Right hindlimb (tissue), 1 donor: ENCODE data around the gene CXCR5.
"Not testable (repeated sequence)": the region's sequence is repeated elsewhere in the genome, so short reads cannot be mapped to it uniquely, and the experiment has no call there.

Experiments used
- DNase-seq: peaks from one replicate; pipeline ENCODE4 v3.0.0-alpha.2; 2018

The CXCR5 gene, protein sequence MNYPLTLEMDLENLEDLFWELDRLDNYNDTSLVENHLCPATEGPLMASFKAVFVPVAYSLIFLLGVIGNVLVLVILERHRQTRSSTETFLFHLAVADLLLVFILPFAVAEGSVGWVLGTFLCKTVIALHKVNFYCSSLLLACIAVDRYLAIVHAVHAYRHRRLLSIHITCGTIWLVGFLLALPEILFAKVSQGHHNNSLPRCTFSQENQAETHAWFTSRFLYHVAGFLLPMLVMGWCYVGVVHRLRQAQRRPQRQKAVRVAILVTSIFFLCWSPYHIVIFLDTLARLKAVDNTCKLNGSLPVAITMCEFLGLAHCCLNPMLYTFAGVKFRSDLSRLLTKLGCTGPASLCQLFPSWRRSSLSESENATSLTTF

DNA sequence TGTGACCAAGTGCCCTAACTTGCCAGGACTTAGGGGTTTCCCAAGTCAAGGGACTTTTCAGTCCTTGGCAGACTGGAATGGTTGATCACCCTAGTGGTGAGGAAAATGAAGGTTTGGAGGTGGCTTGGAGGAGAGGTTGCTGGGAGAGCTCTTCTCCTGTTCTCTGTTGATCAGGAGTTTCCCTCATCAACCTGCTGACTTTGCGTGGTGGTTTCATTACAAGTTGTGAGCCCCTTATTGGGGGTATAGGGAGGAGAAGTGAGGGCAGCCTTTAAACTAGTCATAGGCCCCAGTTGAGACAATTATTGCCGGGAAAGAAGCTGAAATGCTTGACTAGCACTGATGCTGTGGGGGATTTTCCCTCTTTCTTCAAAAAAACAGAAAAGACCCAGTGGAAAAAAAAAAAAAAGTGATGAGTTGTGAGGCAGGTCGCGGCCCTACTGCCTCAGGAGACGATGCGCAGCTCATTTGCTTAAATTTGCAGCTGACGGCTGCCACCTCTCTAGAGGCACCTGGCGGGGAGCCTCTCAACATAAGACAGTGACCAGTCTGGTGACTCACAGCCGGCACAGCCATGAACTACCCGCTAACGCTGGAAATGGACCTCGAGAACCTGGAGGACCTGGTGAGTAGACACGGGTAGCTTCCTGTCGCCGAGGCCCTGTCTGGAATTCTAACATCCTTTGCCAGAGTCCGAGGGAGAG lies at the start of gene CXCR5:
Gene CXCR5 (plus strand): TSS at position 525 of the 704 bp plus-strand sequence. CDS start 50 bp downstream, at position 575.
- DNase-seq: no peak

DNA sequence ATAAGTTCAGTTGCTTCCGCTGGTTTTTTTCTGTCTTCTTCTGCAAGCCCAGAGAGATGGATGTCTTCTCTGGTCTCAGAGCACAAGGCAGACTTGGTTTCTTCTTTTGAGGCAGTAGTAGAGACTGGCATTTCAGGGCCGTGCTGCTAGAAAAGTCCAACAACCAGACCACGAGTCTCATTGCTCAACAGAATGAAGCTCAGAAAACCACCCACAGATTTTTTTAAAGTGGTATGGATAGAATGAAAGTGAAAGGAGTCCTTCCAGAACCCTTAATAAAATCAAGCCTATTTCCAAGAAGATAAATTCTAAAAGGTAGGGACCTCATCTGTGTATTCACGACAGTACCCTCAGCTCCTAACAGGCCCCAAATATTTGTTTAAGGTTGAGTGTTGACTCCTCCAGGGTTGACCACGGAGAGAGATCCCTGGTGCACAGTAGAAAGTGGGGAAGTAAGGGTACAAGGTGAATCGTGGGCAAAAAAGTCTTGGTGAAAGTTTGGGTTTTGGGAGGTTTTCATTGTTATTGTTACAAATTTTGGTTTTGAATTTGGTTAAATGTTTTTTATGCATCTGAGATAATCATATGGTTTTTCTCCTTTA lies 49.2 kb upstream of the CXCR5 start:
- DNase-seq: no peak

DNA sequence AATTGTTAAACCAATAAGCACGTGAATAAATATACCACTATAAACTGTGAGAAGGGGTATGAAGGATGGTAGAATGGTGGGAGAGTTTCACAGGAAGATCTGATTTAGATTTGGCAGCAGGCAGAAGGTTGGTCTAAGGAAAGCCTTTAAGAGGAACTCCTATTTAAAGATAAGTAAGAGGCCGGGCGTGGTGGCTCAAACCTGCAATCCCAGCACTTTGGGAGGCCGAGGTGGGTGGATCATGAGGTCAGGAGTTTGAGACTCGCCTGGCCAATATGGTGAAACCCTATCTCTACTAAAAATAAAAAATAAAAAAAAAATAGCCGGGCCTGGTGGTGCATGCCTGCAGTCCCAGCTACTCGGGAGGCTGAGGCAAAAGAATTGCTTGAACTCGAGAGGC lies 45.8 kb upstream of the CXCR5 start:
- DNase-seq: no peak

DNA sequence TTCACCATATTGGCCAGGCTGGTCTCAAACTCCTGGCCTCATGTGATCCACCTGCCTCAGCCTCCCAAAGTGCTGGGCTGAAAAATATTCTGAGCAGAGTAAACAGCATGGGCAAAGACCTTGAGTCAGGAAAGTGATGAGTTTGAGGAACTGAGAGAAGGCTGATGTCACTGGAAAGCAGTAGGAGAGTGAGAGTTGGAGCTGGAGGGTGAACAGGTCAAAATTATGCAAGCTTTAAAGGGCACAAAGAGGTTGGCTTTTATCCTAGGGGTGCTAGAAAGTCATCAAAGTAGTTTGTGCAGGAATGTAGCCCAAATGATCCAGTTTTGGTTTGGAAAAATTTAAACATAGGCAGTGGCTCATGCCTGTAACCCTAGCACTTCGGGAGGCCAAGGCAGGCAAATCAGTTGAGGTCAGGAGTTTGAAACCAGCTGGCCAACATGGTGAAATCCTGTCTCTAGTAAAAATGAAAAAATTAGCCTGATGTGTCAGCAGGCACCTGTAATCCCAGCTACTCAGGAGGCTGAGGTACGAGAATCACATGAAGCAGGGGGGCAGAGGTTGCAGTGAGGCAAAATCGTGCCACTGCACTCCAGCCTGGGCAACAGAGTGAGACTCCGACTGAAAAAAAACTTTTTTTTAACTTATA lies 44.7 kb upstream of the CXCR5 start:
- no peak for DNase-seq

DNA sequence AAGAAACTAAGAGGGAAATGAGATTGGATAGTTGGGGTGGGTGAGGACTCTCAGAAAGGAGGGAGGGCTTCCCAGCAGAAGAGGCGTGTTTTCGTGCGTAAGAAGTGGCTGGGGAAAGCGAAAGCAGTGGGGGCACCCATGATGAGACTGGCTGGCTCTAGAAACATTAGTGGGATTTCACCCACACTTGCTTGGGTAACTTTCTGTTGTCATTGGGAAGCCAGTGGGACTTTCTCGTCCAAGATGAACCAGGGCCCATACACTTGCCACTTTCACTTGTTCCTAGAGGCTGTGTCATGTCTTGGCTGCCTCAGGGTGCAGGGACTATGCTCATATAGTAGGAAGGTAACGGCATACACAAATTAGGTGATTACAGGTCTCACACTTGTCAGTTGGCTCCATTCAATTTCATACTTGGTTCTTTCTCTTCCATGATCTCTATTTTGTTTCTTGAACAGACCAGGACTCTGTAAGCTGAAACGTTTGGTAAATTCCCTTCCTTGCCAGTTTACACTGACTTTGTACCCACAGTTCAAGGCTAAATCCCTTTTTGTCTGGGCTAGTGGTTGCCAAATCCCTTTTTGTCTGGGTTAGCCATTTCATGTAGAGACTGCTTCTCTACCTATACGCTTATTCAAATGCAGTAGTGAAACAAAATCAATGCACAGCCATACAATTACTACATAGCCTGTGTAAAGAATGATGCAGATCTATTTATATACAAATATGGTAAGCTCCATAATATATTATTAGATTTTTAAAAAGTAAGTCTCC lies 42.0 kb upstream of the CXCR5 start:
- DNase-seq: no peak

DNA sequence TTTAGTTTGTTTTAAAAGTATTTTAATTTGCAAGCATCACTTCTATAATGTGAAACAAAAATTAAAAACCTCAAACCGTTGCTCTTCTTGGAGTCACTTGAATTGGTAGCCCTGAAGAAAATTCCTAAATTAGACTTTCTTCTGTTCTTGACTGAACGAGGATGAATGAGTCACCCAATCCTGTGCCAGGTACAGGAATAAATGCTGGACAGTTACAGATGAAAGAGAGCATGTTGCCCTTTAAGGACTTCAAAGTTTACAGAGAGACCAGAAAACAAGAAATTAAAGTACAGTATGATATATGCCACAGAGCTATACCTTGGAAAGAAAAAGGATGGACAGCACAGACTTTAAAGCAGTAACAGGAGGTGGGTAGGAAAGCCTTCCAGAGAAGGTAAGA lies 41.3 kb upstream of the CXCR5 start:
- DNase-seq: no peak

DNA sequence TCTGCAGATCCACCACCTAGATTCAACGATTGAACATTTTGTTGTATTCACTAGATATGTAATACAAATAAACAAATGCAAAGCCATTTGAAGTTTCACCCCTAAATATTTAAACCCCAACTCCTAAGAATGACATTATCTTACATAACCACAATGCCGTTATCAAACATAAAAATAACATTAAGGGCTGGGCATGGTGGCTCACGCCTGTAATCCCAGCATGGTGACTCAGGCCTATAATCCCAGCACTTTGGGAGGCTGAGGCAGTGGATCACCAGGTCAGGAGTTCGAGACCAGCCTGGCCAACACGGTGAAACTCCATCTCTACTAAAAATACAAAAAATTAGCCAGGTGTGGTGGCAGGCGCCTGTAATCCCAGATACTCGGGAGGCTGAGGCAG lies 40.8 kb upstream of the CXCR5 start:
- DNase-seq: not testable (repeated sequence)

DNA sequence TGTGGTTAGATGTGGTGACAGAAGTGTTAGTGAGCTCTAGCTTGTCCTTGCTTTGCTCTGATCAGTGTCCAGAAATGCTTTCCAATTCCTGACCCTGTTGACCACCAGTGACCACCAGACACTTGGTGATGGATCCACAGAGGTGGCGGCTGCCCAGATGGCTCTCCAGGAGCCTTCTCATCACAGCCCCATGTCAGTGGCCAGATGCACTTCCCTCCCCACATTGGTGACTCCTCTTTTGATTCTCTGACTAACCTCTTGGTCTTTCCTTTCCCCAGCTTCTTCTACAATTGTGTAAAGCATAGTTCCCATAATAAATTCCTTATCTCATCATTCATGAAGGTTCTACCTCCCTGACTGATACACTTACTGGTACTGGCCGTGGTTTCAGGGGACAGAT lies 40.1 kb upstream of the CXCR5 start:
- no peak for DNase-seq

DNA sequence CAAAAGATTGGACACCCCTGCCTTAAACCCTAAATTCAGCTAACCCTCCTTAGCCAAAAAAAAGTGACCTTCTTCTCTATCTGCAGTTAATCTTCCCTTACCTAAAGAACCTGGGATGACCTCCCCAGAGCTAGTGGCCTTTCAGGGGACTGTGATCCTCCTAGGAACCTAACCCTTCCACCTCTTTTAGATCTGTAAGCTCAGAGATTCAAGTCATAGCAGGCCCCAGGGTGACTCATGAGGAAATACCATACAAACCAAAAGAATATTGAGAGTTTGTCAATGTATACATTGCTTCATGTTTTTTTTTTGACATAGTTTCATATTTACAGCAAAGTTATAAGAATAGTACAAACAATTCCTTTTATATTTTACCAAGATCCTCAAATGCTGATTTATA lies 38.3 kb upstream of the CXCR5 start:
- no peak for DNase-seq

DNA sequence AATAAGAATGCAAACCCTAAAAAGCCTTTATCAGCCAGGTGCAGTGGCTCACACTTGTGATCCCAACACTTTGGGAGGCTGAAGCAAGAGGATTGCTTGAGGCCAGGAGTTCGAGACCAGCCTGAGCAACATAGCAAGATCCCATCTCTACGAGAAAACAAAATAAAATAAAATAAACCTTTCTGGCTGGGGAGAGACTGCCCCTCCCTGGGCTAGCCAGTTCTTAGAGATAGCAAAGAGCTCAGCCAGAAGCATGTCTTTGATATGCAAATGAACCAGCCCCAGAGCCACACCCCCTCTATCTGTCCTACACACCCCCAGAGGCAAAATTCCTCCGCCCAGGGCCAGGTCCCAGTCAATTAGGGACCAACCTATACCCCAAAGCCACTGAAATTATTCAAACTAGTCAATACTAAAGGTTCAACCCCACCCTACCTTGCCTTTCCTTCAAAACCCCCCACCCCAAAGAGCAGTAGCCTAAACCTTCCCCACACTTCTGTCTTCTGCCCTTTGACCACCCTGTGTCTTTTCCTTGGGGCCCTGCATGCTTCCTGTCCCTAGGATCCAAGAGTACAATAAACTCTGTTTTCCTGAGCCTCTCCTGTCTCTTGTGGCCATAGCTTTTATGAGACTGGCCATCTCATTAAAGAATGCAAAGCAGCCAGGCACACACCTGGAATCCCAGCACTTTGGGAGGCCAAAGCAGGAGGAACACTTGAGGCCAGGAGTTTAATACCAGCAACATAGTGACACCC lies 37.3 kb upstream of the CXCR5 start:
- DNase-seq: no peak

DNA sequence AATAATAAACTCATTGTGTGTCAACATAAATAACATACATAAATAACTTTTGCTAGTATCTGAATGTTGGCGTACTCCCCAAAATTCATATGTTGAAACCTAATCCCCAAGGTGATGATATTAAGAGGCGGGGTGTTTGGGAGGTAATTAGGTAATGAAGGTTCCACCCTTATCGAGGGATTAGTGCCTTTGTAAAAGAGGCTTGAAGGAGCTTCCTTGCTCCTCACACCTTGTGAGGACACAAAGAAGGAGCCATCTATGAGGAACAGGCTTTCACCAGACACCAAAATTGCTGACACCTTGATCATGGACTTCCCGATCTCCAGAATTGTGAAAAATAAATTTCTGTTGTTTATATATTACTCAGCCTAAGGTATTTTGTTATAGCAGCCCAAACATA lies 33.9 kb upstream of the CXCR5 start:
- DNase-seq: no peak

DNA sequence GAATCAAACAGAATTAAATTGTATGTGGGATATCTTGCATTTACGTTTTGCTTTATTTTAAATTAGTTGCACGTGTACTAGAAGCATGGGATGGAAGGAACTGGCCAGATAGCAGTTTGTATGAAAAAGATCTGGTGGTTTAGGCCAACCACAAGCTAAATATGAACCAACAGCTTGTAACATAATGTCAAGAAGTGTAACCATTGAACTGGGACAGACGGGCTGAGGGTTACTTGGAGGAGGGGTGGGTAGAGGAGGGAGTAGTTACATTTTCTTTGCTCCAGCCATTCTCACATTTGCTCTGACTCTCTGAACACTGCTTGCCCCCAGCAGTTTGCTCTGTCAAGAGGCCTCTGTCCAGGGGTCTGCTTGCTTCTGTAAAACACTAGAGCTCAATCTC lies 31.7 kb upstream of the CXCR5 start:
- no peak for DNase-seq

DNA sequence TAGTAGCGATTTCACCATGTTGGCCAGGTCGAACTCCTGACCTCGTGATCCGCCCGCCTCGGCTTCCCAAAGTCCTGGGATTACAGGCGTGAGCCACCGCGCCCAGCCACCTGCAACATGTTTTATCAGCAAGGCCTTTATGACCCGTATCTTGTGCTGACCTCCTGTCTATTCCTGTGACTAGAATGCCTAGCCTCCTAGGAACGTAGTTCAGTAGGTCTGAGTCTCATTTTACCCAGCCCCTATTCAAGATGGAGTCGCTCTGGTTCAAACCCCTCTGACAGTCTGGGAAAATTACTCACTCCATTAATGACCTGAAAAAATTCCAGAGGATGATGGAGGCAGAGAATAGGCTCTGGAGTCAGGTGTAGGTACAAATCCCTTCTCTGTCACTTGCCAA lies 30.0 kb upstream of the CXCR5 start:
- no peak for DNase-seq

DNA sequence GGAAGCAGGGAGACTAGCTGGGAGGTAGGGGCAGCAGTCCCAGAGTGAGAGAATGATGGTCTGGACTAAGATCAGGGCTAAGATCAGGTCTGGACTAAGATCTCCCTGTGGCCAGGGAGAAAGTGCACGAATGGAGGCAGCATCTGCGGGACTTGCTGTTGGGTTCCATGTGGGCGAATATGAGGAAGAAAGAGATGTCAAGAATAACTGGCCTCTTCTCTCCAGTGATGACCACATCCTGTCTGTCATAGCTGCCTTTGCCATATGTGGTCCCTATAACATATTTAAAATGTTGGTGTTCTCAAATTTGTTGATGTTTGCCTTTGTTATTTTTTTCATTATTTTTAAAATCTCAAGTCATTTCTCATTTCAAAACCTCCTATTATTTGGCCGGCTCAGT lies 27.4 kb upstream of the CXCR5 start:
- no peak for DNase-seq

DNA sequence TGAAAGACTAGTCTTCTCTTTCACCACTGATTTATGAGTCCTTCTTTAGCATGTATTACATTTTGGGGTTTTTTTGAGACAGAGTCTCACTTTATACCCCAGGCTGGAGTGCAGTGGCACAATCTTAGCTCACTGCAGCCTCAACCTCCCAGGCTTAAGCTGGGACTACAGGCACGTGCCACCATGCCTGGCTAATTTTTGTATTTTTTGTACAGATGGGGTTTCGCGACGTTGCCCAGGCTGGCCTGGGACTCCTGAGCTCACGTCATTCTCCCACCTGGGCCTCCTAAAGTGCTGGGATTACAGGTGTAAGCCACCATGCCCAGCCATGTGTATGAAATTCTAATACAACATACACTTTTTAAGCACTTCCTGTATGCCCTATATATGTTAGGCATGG lies 26.3 kb upstream of the CXCR5 start:
- no peak for DNase-seq

DNA sequence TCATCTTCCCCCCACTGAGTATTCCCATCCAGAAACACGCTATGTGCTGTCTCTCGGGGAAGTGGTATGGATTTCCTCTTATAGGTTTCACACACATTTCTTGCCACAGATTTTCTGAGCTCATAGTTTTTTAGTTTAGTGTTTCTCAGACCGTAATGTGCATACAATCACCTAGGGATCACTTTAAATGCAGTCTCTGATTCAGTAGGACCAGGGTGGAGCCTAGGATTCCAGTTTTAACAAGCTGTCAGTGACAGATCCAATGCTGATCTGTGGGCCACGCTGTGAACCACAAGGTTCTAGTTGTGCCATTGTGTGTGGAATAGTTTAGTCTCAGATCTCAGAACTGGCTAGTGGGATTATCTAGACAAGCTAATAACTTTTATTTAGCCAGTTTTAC lies 23.7 kb upstream of the CXCR5 start:
- DNase-seq: no peak

DNA sequence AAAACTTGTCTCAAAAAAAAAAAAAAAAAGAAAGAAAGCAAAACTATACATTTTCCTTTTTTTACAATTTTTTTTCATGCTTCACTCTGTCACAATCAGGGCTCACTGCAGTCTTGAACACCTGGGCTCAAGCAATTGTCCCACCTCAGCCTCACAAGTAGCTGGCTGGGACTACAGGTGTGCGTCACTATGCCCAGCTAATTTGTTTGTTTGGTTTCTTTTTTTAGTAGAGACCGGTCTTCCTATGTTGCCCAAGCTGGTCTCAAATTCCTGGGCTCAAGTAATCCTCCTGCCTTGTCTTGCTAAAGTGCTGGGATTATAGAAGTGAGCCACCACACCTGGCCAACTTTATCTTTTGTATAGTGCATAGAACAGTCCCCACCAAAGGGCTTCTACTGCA lies 15.0 kb upstream of the CXCR5 start:
- no peak for DNase-seq

DNA sequence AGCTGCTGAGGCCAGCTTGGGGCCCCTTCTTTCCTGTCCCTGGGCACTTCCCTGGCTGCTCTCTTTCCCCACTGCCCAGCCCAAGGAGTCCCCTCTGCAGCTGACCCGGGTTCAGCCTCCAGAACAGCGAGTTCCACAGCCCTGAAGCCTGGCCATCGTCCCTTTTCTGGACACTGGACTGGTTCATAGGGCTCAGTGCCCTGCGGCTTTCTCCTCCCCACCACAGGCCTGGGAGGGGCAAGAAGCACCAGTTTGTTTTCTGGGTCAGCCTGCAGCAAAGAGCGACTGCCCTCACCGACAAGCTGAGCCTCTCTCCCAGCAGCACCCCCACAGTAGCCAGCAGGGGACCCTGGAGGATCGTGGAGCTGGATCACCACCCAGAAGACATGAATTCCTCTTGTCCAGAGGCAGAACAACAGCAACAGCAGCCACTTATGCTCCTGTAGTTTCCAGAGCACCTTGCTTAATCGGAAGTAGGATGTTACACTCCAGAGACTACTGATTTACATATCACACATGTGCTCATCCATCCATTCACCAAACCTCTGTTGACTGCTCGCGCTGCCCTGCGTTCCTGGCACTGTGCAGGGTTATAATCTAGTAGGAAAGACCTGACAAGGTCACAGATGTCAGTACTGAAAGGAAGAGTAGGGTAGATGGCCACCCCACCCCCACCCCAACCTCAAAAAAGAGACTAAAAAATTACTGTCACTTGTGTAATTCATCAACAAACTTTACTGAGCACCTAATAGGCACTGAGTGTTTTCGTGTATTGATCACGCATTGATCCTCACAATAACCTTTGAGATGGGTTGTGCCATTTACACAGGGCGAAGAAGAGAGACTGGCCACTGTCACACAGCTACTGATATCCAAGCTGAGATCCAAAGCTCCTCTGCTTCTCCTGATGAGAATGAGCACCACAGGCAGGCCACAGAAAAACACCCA lies 13.0 kb upstream of the CXCR5 start:
- no peak for DNase-seq

DNA sequence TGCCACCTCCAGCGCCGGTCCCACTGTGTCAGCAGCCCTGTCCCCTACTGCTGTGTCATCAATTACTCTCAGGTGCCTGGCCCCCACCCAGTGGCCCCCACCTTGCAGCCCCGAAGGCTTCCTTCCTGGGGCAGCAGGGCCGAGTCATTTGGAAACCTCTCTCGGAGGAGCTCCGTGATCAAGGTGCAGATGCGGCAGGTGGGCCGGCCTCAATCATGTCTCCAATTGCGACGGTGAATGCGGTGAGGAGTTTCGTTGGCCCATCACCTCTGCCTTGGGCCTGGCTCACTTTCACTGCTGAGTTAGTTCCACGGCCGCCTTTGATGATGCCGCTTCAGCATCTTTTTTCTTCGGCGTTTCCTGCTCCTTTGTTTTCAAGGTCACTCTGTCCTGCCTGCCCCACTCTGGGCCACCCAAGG lies 11.3 kb upstream of the CXCR5 start:
- no peak for DNase-seq

DNA sequence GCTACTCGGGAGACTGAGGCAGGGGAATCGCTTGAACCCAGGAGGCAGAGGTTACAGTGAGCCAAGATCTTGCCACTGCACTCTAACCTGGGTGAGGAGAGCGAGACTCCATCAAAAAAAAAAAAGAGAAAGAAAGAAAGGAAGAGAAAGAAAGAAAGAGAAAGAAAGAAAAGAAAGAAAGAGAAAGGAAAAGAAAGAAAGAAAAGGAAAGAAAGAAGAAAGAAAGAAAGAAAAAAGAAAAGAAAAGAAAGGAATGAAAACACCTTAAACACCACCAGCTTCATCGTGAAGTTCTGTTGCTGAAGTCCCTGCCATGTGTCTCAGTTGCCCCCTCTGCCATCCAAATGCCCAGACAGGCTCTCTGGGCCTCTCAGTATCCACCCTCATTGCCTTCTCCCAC lies 9.9 kb upstream of the CXCR5 start:
- no peak for DNase-seq

DNA sequence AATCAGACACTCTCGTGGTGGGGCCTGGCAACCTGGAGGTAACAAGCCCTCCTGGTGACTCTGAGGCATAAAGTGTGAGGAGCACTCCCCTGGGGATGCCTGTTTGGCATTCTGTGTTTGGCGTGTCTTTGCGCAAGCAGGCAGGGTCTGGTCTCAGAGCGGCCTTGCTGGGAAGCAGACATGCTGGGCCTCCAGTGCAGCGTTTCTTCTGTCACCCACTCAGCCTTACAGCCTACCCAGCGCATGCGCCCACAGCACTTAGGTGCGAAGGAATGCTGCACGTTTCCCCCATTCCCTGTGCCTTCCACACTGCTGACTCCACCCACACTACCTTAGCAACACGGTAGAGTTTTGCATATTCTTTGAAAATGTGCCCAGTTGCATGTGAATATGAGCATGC lies 7.4 kb upstream of the CXCR5 start:
- DNase-seq: no peak
